HG02588 (cell line): ENCODE results near the gene PCDHGB5.
A peak's percentile ranks its signal among the peaks of the same experiment; 100 is the strongest.
"Not testable (repeated sequence)": the region's sequence is repeated elsewhere in the genome, so short reads cannot be mapped to it uniquely, and the experiment has no call there.

Source experiments
- ATAC-seq: cut with Tn5 transposase; IDR thresholded peaks from one replicate; pipeline ENCODE4 v1.9.1; 2021; ENCODE audit warnings: mild to moderate bottlenecking, moderate library complexity; ENCODE audit not compliant: unreplicated experiment

The PCDHGB5 gene

DNA sequence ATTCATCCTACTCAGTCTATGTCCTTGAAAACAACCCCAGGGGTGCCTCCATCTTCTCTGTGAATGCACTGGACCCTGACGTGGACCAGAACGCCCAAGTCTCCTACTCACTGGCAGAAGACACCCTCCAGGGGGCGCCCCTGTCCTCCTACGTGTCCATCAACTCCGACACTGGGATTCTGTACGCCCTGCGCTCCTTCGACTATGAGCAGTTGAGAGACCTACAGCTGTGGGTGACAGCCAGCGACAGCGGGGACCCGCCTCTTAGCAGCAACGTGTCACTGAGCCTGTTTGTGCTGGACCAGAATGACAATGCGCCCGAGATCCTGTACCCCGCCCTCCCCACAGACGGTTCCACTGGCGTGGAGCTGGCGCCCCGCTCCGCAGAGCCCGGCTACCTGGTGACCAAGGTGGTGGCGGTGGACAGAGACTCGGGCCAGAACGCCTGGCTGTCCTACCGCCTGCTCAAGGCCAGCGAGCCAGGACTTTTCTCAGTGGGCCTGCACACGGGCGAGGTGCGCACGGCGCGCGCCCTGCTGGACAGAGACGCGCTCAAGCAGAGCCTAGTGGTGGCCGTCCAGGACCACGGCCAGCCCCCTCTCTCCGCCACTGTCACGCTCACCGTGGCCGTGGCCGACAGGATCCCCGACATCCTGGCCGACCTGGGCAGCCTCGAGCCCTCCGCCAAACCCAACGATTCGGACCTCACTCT, 22.1 kb upstream of the PCDHGB5 start:
- ATAC-seq, result not testable (repeated sequence)

DNA sequence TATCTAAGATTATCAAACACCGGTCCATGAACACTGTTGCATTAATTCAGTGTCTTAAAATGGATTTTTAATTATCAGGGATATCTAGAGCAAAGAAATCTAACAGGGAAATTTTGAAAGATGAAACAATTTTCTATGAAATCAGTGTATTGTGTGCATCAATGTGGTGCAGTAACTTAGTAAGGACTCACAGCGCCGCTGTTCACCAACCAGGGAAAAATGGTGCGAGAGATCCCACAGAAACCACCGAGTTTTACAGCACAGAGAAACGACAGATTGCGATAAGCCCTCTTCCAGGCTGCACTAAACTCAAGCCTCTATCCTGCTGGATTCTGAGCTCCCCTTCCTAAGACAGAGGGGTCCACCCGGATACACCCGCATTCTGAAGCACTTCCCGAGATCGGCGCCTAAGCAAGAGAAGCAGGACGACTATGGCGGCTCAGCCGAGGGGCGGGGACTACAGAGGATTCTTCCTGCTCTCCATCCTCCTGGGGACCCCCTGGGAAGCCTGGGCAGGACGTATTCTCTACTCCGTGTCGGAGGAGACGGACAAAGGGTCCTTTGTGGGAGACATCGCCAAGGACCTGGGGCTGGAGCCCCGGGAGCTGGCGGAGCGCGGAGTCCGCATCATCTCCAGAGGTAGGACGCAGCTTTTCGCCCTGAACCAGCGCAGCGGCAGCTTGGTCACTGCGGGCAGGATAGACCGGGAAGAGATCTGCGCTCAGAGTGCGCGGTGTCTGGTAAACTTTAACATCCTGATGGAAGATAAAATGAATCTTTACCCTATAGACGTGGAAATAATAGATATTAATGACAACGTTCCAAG, 15.1 kb upstream of the PCDHGB5 start, which contains the start of gene PCDHGA7:
Gene PCDHGA7 (plus strand): TSS at position 274 of the 826 bp plus-strand sequence. CDS start 158 bp downstream, at position 432.
- ATAC-seq, result no peak

DNA sequence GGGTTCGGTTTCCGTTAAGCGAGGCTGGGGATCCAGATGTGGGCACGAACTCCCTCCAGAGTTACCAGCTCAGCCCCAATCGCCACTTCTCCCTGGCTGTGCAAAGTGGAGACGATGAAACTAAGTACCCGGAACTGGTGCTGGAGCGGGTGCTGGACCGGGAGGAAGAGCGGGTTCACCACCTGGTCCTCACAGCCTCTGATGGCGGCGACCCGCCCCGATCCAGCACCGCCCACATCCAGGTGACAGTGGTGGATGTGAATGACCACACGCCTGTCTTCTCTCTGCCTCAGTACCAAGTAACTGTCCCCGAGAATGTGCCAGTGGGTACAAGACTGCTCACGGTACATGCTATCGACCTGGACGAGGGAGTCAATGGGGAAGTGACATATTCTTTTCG, 14.4 kb upstream of the PCDHGB5 start:
- ATAC-seq, result no peak

DNA sequence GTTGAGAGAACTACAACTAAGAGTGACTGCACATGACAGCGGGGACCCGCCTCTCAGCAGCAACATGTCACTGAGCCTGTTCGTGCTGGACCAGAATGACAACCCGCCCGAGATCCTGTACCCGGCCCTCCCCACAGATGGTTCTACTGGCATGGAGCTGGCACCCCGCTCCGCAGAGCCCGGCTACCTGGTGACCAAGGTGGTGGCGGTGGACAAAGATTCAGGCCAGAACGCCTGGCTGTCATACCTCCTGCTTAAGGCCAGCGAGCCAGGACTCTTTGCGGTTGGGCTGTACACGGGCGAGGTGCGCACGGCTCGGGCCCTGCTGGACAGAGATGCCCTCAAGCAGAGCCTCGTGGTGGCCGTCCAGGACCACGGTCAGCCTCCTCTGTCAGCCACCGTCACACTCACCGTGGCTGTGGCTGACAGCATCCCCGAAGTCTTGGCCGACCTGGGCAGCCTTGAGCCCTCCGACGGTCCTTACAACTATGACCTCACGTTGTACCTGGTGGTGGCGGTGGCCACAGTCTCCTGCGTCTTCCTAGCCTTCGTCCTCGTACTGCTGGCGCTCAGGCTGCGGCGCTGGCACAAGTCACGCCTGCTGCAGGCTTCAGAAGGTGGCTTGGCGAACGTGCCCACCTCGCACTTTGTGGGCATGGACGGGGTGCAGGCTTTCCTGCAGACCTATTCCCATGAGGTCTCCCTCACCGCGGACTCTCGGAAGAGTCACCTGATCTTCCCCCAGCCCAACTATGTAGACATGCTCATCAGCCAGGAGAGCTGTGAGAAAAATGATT, 13.1 kb upstream of the PCDHGB5 start:
- no peak for ATAC-seq

DNA sequence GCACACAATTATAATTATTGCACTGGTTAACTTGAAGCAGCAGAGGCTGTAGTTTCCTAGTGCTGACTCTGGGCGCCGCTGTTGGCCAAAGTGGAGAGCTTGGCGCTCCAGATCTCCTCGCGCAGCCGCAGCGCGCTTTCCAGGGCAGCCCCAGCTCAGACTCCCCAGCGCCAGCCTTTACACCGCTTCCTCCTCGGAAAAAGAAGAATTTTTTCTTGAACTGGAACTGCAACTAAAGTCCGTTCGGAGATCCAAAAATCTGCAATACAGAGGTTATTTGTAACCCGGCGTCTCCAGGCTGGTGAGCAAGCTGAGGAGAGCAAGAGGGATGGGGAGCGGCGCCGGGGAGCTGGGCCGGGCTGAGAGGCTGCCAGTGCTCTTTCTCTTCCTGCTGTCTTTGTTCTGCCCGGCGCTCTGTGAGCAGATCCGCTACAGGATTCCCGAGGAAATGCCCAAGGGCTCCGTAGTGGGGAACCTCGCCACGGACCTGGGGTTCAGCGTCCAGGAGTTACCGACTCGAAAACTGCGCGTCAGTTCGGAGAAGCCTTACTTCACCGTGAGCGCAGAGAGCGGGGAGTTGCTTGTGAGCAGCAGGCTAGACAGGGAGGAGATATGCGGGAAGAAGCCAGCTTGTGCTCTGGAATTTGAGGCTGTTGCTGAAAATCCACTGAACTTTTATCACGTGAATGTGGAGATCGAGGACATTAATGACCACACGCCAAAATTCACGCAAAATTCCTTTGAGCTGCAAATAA, 10.0 kb upstream of the PCDHGB5 start, which contains the start of gene PCDHGB4:
Gene PCDHGB4 (plus strand): TSS at position 142 of the 755 bp plus-strand sequence. CDS start 187 bp downstream, at position 329.
- ATAC-seq, result peak; percentile 69

DNA sequence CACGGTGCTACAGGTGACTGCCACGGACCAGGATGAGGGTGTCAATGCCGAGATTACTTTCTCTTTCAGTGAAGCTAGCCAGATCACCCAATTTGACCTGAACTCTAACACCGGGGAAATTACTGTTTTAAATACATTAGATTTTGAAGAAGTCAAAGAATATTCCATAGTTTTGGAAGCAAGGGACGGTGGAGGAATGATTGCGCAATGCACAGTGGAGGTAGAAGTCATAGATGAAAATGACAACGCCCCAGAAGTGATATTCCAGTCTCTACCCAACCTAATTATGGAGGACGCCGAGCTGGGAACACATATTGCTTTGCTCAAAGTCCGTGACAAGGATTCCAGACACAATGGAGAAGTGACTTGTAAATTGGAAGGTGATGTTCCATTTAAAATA, 9.1 kb upstream of the PCDHGB5 start:
- no peak for ATAC-seq

DNA sequence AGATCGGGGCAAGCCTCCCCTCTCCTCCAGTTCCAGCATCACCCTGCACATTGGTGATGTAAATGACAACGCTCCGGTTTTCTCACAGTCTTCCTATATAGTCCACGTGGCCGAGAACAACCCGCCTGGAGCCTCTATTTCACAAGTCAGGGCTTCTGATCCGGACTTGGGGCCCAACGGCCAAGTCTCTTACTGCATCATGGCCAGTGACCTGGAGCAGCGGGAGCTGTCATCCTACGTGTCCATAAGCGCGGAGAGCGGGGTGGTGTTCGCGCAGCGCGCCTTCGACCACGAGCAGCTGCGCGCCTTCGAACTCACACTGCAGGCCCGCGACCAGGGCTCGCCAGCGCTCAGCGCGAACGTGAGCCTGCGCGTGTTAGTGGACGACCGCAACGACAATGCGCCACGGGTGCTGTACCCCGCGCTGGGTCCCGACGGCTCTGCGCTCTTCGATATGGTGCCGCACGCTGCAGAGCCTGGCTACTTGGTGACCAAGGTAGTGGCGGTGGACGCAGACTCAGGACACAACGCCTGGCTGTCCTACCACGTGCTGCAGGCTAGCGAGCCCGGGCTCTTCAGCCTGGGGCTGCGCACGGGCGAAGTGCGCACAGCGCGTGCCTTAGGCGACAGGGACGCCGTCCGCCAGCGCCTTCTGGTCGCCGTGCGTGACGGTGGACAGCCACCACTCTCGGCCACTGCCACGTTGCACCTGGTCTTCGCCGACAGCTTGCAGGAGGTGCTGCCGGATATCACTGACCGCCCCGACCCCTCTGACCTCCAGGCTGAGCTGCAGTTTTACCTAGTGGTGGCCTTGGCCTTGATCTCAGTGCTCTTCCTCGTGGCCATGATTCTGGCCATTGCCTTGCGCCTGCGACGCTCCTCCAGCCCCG, 8.3 kb upstream of the PCDHGB5 start:
- ATAC-seq, result no peak

DNA sequence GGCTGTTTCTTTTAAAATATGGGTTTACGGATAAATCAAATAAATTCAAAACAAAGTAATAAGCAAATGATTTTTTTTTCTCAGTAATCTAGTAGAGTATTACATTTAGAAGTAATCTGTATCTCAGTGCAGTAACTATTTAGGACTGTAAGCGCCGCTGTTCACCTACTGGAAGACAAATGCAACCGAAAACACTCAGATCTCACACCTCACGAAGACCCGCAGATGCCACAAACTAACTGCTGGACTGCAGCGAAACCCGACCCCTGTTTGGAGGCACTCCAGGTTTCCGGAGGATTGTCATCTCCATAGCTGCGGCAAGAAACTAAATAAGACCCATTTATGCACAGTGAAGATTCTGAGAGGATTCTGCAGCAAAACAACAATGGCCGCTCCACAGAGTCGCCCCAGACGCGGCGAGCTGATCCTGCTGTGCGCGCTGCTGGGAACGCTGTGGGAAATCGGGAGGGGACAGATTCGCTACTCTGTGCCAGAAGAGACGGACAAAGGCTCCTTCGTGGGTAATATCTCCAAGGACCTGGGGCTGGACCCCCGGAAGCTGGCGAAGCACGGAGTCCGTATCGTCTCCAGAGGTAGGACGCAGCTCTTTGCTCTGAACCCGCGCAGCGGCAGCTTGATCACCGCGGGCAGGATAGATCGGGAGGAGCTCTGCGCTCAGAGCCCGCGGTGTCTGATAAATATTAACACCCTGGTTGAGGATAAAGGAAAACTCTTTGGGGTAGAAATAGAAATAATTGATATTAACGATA, 5.1 kb upstream of the PCDHGB5 start, which contains the start of gene PCDHGA8:
Gene PCDHGA8 (plus strand): TSS at position 205 of the 770 bp plus-strand sequence. CDS start 181 bp downstream, at position 386.
- ATAC-seq, result no peak

DNA sequence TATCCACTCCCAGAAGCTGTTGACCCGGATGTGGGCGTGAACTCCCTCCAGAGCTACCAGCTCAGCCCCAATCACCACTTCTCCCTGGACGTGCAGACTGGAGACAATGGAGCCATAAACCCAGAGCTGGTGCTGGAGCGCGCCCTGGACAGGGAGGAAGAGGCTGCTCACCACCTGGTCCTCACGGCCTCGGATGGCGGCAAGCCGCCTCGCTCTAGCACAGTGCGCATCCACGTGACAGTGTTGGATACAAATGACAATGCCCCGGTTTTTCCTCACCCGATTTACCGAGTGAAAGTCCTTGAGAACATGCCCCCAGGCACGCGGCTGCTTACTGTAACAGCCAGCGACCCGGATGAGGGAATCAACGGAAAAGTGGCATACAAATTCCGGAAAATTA, 4.5 kb upstream of the PCDHGB5 start:
- no peak for ATAC-seq

DNA sequence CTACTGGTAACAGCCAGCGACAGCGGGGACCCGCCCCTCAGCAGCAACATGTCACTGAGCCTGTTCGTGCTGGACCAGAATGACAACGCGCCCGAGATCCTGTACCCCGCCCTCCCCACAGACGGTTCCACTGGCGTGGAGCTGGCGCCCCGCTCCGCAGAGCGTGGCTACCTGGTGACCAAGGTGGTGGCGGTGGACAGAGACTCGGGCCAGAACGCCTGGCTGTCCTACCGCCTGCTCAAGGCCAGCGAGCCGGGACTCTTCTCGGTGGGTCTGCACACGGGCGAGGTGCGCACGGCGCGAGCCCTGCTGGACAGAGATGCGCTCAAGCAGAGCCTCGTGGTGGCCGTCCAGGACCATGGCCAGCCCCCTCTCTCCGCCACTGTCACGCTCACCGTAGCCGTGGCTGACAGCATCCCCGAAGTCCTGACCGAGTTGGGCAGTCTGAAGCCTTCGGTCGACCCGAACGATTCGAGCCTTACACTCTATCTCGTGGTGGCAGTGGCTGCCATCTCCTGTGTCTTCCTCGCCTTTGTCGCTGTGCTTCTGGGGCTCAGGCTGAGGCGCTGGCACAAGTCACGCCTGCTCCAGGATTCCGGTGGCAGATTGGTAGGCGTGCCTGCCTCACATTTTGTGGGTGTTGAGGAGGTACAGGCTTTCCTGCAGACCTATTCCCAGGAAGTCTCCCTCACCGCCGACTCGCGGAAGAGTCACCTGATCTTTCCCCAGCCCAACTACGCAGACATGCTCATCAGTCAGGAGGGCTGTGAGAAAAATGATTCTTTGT, 3.2 kb upstream of the PCDHGB5 start:
- not testable (repeated sequence) for ATAC-seq

DNA sequence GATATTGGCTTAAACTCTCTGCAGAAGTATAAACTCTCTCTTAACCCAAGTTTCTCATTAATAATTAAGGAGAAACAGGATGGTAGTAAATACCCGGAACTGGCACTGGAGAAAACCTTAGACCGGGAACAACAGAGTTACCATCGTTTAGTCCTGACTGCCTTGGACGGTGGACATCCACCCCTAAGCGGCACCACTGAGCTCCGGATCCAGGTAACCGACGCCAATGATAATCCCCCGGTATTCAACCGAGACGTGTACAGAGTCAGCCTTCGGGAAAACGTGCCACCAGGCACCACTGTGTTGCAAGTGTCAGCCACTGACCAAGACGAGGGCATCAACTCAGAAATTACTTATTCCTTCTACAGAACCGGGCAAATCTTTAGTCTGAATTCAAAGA, 861 bp downstream of the PCDHGB5 start:
- ATAC-seq, result no peak

DNA sequence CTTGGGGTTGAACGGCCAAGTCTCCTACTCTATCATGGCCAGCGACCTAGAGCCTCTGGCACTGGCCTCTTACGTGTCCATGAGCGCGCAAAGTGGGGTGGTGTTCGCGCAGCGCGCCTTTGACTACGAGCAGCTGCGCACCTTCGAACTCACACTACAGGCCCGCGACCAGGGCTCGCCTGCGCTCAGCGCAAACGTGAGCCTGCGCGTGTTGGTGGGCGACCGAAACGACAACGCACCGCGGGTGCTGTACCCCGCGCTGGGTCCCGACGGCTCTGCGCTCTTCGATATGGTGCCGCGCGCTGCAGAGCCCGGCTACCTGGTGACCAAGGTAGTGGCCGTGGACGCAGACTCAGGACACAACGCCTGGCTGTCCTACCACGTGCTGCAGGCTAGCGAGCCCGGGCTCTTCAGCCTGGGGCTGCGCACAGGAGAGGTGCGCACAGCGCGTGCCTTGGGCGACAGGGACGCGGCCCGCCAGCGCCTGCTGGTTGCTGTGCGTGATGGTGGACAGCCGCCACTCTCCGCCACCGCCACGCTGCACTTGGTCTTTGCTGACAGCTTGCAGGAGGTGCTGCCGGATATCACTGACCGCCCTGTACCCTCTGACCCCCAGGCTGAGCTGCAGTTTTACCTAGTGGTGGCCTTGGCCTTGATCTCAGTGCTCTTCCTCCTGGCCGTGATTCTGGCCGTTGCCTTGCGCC, 2.0 kb downstream of the PCDHGB5 start:
- ATAC-seq, result no peak

DNA sequence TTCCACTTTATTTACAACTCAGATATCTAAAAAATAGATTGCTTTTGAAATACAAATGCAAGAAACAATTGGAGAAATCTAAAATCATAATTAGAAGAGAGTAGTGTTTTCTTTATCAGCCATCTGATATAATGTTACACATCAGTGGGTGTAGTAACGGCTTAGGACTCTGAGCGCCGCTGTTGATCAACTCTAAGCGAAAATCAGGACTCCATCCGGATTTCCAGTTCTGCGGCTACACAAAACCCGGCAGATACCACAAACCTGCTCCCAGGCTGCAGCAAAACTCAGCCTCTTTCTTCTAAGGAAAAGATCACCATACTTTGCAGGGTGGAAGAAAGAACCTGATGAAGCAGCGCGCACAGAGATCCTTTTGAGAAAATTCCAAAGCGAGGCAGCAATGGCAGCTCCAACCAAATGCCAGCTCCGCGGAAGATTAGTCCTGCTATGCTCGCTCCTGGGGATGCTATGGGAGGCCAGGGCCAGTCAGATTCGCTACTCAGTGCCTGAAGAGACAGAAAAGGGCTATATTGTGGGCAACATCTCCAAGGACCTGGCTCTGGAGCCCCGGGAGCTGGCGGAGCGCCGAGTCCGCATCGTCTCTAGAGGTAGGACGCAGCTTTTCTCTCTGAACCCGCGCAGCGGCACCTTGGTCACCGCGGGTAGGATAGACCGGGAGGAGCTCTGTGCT, 5.0 kb downstream of the PCDHGB5 start, which contains the start of gene PCDHGA9:
Gene PCDHGA9 (plus strand): TSS at position 226 of the 691 bp plus-strand sequence. CDS start 175 bp downstream, at position 401.
- no peak for ATAC-seq

DNA sequence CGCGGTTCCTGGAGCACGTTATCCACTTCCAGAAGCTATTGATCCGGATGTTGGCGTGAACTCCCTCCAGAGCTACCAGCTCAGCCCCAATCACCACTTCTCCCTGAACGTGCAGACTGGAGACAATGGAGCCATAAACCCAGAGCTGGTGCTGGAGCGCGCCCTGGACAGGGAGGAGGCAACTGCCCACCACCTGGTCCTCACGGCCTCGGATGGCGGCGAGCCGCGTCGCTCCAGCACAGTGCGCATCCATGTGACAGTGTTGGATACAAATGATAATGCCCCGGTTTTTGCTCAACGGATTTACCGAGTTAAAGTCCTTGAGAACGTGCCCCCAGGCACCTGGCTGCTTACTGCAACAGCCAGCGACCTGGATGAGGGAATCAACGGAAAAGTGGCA, 5.6 kb downstream of the PCDHGB5 start:
- no peak for ATAC-seq

DNA sequence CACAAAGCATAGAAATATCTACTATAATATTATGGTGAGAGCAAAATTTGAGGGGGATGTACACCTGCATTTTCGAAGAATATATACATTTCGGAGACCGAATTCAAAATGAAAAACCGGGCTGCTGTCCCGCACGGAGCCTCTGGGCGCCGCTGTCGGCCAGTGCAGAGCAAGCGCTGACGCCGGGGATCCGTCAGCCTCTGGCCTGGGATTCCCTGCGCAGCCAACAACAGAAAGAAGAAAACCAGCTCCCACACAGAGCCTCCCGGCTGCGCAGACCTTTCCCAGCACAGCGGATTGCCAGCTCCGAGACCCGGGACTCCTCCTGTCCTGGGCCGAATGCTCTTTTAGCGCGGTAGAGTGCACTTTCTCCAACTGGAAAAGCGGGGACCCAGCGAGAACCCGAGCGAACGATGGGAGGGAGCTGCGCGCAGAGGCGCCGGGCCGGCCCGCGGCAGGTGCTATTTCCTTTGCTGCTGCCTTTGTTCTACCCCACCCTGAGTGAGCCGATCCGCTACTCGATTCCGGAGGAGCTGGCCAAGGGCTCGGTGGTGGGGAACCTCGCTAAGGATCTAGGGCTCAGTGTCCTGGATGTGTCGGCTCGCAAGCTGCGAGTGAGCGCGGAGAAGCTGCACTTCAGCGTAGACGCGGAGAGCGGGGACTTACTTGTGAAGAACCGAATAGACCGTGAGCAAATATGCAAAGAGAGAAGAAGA, 10.2 kb downstream of the PCDHGB5 start, which contains the start of gene PCDHGB6:
Gene PCDHGB6 (plus strand): TSS at position 232 of the 716 bp plus-strand sequence. CDS start 182 bp downstream, at position 414.
- peak; percentile 81 for ATAC-seq
